IPS DF 19.7 (cell line): ENCODE results near the gene NUB1.
A peak's percentile ranks its signal among the peaks of the same experiment; 100 is the strongest.

Experiments
- DNase-seq: peaks from one replicate; pipeline ENCODE4 v3.0.0-alpha.2; 2013; ENCODE audit warnings: low read depth, low spot score

The NUB1 gene

DNA sequence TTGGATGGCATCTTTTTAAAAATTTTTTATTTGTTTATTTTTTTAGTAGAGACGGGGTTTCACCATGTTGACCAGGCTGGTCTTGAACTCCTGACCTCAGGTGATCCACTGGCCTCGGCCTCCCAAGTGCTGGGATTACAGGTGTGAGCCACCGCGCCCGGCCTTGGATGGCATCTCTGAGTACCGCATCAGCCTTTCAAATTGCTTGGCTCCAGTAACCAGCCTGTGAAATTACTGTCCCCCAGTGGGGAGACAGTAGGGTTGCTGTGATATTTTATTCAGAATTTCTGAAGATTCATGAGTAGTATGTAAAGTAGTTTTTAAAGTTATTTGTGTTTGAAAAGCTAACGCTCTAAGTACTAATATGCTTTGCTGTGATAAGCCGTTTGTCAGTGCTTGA lies 1.2 kb downstream of the NUB1 start:
- no peak for DNase-seq

DNA sequence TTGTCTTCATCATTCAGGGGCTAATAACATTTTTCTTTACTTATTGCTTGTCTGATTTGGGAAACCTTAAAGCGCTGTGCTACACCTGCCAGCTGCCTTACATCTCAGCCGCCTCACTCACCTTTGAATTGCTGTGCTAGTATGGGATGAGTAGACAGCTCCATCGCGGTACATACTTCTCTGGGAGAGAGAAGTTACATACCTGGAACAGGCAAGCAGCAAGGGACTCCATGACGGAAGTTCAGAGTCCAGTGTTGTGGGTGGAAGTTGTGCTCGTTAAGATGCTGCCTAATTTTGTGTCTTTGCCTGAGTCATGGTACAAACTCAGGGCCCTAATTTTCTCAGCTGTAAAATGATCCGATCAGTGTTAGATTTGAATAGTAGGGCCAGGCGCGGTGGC lies 1.9 kb downstream of the NUB1 start:
- DNase-seq: no peak

DNA sequence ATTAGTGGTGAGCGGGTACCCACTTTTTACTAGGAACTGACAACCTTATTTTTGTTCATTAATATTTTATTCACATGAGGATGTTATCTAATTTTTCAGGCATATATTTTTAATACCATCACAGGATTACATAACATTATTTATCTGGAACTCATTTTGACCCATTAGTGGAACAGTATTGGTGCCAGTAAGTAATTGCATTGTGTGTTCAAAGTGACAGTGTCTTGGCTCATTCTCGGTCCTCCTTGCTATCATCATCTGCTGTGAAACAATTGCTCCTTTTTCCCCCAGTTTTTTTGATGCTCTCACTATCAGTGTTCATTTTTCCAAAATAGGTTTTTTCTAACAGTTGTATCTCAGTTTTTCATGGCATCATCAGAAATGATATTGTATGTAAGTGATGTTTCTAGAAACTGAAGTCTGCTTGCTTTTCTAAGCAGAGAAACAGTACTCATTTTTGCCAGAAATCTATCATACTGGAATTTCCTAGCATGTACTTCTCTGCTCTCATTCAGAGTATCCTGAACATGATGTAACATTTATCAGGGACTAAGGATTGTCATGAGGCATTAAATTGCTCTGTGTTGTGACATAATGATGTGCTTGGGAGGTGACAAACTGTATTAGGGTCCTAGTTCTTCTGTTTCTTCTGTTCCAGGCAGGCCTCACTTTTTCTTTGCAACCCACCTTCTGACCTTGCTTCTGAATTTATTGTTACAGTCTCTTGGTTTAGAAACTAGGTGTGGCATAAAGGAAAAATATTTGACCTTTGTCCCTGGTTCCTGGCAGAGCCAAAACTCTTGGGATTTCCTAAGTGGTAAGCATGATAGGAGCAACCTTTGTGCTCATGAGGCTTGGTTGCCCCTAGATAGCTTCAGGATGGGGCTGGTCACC lies 4.2 kb downstream of the NUB1 start:
- no peak for DNase-seq

DNA sequence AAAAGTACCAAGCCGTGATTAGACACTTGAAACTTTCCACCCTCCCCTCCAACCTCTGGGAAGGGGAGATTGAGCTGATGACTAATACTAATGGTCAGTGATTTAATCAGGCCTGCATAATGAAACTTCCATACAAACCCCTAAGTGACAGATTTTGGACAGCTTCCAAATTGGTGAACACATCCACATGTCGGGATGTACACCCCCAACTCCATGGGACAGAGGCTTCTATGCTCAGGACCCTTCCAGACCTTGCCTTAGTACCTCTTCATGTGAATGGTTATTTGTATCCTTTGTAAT lies 4.8 kb downstream of the NUB1 start:
- DNase-seq: no peak

DNA sequence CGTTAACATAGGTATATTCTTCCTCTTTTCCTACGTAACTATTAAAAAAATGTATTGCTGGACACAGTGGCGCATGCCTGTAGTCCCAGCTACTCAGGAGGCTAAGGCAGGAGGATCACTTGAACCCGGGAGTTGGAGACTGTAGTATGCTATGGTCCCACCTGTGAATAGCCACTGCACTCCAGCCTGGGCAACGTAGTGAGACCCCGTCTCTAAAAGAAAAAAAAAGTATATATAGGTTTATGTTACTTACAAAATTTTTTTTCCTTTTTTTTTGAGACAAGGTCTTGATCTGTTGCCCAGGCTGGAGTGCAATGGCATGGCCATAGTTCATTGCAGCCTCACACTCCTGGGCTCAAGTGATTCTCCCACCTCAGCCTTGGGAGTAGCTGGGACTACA lies 5.6 kb downstream of the NUB1 start:
- no peak for DNase-seq

DNA sequence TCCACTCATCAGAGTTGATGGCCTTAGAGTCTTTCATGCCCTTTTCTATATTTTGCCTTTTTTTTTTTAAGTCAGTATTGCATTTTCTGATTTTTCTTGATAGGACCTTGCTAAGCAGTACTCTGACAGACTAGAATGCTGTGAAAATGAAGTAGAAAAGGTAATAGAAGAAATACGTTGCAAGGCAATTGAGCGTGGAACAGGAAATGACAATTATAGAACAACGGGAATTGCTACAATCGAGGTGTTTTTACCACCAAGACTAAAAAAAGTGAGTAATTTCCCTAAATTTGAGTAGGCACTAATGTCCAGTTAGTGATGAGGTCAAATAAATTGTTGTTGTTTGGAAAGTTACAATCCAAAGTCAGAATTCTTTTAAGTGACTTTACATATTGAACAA lies 7.4 kb downstream of the NUB1 start:
- no peak for DNase-seq

DNA sequence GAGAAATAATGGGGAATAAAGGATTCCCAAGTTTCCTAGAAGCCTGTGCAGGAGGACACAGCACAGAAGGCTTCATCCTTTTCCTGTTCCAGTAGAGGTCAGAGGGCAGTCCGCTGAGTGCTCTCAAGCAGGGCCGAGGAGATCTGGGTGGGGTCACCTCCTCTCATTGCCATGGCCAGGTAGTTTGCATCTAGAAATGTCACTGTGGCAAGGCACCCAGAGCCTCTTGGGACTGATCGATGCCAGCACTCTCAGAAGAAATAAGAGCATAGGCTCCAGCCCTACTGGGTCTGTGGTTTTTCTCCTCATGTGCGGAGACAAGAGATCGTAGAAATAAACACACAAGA lies 7.9 kb downstream of the NUB1 start:
- no peak for DNase-seq

DNA sequence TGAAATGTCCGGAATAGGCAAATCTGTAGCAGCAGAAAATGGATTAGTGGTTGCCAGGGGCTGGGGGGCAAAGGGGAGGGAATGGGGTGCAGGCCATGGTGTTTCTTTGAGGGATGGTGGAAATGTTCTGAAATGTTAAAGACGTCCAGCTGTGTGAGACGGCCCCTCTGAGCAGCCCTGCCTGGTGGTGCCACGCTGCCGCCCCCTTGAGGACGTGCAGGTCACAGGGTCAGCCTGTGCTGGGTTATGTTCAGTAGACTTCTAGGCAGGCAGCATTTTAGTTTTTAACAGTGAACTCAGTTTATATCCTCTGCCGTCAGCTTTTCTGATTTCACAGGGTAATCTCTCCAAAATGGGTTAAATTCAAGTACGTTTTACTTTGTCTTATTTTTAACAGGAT lies 9.4 kb downstream of the NUB1 start:
- no peak for DNase-seq

DNA sequence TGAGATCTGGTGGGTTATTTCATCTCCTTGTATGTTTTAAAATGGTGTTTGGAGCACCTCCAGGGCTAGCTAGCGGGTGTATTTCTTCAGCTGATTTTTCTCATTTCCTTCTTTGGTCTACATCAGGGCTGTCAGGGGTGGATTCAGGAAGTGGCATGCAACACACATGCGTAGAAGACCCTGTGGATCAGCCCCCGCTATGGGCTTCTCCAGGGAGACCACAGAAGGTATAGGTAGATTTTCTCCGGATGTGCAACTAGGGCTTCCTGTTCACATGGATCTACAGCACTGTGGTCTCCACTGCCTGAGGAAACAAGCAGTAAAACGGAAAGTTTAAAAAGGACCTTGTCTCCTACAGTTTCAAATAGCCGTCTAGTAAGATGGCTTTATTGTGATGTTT lies 10.4 kb downstream of the NUB1 start:
- no peak for DNase-seq

DNA sequence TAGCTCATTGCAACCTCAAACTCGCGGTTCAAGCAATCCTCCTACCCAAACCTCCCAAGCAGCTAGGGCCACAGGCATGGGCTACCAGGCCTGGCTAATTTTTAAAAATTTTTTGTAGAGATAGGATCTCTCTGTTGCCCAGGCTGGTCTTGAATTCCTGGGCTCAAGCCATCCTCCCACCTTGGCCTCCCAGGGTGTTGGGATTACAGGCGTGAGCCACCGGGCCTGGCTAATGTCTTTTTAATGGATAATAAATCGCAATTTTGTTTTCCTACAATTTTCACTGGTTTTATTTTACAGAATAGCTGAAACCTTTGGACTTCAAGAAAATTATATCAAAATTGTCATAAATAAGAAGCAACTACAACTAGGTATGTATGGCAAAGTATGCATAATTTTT lies 10.9 kb downstream of the NUB1 start:
- DNase-seq: no peak

DNA sequence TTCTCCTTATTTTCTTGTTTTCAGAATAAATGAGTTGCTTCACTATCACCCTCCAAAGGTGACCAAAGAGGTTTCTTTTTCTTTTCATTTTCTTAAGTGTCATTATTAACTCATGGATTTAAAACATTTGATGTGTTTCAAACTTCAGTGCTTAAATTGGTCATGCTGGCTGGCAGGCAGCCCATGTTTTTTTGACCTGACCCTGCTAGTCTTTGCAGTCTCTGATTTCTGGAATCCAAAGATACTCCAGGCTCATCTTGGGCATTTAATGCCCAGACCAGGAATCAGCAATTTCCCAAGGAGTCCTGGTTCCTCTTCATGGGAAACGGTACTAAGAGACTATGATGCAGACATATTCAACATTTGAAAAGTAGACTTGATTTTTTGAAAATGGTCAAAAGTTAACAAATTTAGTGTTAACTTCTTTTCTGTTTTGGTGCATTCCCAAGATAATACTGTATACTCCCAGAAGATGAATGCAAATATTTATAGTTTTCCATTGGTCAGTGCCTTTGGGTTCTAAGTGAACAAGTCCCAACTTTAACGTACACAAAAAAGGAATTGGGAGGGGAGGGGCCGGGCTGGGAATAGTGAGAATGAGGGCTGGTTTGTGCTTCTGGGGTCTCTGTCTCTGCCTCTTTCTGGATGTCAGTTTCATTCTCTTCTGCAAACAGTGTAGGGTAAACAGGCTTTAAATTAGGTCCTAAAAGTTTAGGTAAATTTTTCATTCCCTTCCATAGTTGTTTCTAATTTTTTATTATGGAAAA lies 19.8 kb downstream of the NUB1 start:
- DNase-seq: no peak

DNA sequence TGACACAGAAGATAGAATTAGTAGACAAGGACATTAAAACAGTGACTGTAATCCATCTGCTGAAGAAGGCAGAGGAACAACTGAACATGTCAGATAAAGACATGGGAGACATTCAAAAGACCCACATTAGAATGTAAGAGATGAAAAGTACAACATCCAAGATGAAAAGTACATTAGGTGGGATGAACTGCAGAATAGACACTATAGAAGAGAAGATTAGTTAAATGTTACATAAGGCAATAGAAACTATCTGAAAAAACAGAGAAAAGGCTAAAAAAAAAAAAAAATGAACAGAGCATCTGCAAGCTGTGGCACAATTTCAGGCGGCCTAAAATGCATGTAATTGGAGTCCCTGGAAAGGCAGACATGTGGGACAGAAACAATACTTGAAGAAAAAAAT lies 21.6 kb downstream of the NUB1 start:
- no peak for DNase-seq

DNA sequence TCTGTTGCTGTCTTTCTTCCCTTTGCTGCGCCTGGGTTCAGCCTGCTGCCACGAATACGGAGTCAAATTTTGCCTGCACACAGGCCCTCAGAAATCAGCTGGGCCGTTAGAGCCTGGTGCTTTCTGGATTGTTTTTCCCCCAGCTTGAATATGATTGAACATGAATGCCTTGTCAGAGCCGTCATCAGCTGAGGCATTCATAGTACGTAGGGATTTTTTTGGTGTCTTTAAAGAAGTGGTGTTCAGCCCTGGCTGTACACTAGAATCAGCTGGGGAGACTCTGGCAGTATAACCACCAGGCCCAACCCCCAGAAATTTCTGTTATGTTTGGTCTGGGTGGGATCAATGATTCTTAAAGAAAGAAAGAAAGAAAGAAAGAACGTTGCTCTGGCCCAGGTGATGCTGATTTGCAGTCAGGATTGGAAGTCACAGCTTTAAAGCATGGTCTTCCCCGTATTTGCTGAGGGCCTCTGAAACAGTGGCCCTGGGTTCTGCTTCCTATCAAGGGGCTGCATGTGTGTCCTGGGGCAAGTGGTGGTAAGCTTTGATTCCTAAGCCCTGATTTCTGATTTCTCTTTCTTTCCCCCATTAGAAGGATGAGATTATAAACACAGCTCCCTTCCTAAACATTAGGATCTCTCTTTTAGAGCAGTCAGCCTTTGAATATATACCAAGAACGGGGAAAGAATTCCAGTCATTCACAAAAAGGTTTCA lies 24.7 kb downstream of the NUB1 start:
- no peak for DNase-seq

DNA sequence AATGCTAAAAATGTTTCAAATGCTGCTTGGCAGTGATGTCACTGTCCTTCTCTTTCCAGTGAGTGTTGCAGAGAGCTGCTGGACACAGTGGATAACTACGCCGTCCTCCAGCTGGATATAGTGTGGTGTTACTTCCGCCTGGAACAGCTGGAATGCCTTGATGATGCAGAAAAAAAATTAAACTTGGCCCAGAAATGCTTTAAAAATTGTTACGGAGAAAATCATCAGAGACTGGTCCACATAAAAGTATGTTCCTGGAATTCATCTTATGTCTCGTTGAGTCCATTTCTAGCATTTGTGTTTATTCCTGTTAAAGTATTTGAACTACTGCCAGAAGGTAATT lies 25.2 kb downstream of the NUB1 start:
- no peak for DNase-seq

DNA sequence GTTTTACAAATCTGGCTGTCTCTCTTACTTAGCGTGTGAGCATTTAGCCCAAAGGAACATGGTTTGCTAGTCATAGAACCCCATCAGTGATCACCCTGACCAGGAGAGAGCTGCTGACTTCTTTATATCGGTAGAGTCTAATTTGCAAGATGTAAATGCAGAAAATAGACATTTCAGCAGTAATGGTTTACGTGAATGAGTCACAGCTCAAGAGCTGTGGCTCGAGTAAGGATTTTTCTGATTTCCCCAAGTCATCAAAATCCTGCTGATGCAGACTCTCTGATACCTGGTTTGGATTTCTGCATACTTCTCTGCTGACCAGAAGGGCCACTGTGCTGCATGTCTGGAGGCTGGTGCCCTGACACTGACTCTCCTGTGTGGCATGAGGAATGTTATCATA lies 25.7 kb downstream of the NUB1 start:
- no peak for DNase-seq

DNA sequence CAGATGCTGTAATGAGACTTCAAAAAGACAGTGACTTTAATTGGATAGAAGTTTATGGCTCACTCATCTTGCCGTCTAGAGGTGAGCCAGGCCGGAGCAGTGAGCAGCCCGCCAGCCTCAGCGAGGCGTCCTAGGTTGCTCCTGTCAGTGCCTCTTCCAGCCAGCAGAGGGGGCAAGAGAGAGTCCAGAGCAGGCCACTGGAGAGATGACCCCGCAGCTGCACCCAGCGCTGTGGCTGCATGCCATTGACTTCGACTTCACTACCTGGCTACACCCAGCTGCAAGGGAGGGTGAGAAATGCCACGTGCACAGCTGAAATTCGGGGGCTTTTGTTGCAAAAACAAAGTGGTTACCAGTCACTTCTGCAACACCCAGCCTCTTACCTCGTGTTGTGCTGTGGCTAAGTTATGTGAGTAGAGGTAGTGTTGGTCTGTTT lies 26.5 kb downstream of the NUB1 start:
- DNase-seq: peak; percentile 68

DNA sequence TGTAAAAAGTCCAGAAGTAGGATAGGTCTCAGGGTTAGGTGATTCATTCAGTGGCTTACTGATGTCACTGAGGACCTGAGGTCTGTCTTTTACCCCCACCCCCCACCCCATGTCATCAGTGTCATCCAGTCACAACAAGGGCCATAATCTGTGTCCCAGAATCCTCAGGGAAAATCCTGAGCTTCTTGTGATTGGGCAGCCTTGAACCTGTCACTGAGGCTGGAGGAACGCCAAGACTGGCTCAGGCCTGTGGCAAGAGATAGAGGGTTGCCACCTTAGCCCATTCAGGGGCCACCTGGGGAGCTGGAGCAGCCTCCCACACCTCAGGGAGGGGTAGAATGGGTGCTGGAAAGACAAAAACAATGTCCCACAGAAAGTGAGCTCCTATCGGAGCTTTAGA lies 29.7 kb downstream of the NUB1 start:
- DNase-seq: no peak

DNA sequence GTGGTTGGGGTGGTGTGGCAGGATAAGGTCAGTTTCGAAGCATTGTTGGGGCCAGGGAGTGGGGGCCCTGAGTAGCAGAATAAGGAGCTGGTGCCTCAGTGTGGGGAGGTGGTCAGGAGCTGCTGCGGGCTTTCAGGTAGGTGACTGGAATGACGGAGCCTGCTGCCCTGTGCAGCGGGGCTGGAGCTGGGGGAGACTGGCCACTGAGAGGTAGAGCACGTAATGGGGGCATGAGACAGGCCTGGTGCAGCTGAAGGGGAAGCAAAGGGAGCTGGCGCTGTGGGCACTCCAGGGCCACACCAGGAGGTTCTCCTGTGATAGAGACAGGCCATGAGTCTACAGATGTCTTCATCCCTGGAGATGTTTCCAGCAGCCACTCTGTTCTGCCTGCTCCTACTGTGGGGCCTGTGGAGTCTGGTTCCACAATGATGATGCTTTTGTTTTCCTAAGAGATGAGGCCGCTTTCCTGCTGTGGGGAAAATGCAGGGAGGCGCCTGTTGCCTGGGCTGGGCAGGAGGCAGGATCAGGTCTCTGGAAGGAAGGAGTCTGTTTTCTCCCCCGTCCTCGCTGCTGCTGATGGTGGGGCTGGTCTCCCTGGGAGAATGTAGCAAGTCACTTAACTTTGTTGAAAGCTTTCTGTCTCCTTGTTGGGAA lies 31.1 kb downstream of the NUB1 start:
- DNase-seq: no peak

DNA sequence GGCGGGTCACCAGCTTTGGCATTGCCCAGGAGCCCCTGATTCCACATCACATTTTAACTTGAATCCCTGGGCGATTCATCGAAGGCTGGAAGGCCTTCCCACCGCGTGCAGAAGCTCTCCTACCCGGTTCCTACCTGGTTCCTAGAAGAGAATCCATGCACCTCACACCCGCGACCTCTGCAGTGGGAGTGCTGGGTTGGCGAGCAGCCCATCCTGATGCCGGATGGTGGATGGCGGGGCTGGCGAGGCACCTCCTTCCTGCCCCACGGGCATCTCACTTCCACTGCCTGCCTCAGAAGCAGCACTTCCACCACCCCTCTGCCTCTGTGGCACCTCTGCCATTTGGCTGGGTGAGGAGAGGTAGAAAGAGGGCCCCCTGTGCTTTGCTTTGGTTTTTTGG lies 32.0 kb downstream of the NUB1 start:
- no peak for DNase-seq

DNA sequence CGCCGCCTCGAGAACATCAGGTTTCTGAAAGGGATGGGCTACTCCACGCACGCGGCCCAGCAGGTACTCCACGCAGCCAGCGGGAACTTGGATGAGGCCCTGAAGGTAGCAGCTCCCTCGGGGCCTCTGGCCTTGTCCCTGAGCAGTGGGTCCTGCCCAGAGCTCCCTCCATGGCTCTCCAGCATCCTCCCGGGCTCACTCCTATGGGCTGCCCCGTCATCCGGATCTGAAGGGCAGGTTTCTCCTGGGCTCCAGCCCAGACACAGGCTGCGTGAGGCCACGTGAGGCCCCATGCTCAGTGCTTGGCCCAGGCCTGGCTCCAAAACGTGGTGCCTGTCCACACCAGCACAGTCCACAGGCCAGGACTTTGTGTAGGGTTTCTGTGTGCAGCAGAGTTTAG lies 32.5 kb downstream of the NUB1 start:
- DNase-seq: no peak

DNA sequence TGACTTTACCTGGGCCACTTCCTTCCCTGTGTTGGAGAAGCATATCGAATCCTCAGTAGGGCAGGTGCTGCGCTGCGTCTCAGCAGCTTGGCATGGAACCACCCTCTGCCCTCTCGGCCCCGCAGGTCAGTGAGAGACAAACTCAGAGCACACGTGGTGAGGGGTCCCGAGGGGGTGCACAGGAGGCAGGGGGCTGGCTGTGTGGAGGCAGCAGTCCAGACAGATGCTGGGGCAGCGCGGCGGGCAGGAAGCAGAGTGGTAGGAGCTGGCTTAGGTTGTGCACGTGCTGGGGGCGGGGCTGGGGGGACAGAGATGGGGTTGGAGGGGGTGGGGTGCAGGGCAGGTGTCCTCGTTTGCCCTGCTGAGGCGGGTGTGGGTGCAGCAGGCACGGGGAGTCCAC lies 33.1 kb downstream of the NUB1 start:
- DNase-seq: no peak

DNA sequence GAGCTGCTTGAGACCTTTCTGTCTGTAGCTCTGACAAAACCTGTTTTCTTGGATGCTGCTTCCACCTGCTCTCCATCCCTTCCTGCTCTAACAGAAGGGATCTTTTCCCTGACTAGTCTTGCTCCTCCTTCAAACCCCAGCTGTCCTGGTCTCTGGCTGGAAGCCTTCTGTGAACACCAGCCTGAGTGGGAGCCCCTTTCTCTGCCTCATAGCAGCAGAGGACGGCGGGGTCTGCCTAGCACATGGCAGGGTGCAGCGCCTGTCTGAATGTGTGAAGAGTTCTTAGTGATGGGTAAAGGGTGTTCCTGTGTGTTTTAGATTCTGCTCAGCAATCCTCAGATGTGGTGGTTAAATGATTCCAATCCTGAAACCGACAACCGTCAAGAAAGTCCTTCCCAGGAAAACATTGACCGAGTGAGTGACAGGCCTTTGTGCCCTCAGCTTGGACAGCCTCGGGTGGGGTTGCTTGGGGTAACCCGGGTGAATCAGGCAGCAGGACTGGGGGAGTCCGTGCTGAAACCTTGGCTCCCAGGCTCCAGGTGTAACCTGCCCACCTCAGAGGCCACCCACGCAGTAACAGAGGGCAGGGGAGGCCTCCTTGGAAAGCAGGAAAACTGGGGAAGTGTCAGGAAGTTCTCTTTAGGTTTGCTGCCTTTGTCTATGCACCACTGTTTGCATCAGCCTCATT lies 34.1 kb downstream of the NUB1 start:
- DNase-seq: no peak
